GM19099 (cell line): Measurements from ENCODE around the gene KATNB1.

ENCODE experiments used
- POLR2A ChIP-seq: IDR thresholded peaks from 3 replicates; pipeline ENCODE4 v1.6.1; 2011; ENCODE audit warnings: low read depth; ENCODE audit not compliant: insufficient read length; ENCODE audit errors: extremely low read depth

KATNB1 gene

DNA sequence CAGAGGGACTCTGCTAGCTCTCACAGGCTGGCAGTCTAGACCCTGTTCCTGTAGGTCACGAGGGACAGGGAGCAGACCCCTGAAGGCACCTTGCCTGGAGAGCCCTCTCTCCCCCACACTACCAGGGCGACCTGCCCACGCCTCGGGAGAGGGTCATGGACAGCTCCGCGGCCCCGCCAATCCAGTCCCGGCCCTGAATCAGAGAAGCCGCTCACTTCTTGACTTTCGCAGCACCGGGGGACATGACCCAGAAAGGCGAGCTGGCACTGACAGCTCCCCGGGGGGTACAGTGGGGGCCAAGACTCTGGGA is 61.6 kb downstream of the KATNB1 start:
- TF ChIP-seq POLR2A = no peak

DNA sequence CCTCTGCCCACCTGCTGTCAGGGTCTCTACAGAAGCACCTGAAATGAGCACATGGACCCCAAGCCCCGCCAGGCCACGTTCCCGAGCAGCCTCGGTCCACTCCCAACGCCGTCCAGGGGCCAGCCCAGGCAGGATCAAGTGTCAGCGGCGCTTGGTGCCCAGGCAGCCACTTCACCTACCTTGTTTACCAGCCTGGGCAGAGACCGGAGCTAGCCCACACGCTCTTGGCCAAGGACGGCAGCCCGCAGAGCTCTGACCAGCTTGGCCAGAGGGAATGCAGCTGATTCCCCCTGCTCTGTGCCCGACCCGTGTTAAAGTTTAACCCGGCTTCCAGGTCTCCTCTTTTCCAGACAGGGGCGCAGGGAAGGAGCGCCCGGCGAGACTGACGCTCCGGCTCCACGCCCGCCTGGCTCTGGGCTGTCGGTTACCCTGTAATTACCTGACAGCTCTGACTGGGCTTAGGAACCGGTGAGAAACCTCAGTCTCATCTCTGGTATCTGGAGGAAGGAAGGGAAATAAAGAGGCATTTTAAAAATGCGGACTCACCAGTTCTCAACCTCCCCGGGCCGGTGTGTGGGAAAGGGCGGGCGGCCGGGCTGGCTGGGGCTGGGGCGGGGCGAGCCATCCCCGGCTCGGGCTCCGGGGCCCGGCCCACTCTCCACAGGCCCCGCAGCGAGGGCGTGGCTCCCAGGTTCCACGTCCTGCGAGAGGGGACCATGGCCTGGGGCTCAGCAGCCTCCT is 62.1 kb downstream of the KATNB1 start:
- TF ChIP-seq POLR2A = no peak

GRCh38 chr16:57798267-57798810 is 62.8 kb downstream of the KATNB1 start:
- no peak for TF ChIP-seq POLR2A

GRCh38 chr16:57798953-57799599 is 63.5 kb downstream of the KATNB1 start:
- TF ChIP-seq POLR2A = no peak

- no peak for TF ChIP-seq POLR2A
Observed at GRCh38 chr16:57799600-57800199, 64.1 kb downstream of the KATNB1 start.

DNA sequence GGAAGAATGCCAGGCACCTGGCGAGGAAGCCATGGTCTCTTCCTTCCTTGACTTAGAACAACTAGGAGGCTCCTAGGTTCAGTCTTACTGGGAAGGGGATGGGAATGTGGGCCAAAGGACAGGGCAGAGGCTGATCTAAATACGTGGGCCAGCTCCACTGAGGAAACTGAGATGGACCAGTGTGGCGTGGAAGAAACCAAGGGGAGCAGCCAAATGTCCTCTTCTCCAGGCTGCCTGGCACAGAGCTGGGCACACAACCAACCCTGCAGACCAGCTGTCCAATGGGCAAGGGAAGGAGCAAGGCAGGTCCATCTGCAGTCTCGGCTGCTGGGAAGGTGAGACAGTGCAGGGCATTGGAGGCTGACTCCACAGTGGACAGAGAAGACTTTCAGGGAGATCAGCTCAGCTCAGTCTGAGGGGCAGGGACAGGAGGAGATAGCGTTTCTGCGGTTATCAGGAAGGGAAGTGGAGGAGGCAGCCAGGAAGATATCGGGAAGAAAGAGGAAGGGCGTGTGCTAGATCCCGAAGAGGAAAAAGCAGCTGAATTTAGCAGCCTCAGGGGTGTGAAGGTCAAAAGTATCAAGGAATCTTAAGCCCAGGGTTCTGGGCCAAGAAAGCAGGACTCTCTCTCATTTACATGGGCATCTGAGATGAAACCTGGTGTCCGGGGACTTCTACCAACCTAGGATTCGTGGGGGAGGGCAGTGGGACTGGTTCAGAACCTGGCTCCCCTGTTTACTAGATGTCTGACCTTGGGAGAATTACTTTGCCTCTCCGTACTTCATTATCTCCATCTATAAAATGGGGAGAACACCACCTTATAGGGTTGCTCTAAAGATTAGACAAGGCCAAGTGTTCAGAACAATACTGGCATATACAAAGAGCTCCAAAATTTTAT is 64.9 kb downstream of the KATNB1 start:
- TF ChIP-seq POLR2A = no peak

GRCh38 chr16:57801098-57801808 is 65.7 kb downstream of the KATNB1 start:
- TF ChIP-seq POLR2A = no peak

DNA sequence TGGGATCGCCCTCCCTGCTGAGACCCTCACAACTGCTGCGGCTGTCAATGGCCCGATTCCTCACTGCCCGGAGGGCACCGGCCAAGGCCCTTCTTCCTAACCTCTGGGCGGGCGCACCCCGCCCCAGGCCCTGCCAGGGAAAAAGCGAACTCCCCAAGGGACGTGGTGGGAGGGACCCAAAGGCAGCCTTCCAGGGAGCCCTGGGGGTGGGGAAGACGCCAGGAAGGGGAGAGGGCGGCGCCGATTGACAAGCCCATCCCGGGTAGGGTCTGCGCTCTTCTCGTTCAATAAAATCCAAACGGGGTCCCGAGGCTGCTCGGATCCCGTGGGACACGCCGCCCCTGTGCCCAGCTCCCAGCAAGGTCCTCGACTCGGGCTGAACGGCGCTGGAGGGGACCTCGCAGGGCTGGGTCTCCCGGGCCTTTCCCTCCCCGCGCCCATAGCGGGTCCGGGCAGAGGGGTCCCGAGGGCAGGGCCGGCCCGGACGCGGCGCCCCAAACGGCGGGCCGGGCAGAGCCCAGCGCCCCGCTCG is 66.3 kb downstream of the KATNB1 start:
- TF ChIP-seq POLR2A = no peak

- TF ChIP-seq POLR2A = no peak
Observed at GRCh38 chr16:57802341-57803133, 67.0 kb downstream of the KATNB1 start, which contains the start of gene KIFC3. Gene KIFC3 (minus strand): TSS chr16:57802491. CDS start chr16:57798243, 4,248 bp downstream.

- no peak for TF ChIP-seq POLR2A
Observed at GRCh38 chr16:57803134-57803990, 67.8 kb downstream of the KATNB1 start.

DNA sequence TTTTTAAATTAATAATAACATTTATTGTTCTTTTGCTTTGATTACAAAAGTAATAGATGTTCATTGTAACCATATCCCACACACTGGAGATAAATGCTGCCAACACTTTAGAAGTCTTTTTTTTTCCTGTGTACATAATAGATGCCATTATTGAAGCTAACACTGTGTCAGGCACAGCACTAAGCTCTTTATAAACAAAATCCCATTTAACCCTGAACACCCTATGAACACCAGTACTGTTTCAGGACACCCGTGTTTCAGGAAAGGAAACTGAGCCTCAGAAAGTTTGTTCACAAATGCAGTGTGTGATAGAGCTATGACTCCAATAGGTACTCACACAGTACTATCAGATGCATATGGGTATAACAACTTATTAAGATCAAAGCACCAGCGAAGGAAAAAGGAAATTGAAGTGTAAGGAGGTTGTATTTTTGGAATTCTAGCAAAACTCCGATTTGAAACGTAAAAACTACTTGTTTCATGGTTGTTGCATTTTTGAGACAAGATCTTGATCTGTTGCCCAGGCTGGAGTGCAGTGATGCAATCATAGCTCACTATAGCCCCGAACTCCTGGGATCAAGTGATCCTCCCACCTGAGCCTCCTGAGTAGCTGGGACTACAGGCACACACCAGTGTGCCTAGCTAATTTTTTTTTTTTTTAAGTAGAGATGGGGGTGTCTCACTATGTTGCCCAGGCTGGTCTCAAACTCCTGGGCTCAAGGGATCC is 68.7 kb downstream of the KATNB1 start:
- TF ChIP-seq POLR2A = no peak

- TF ChIP-seq POLR2A = no peak
Observed at GRCh38 chr16:57805176-57805575, 69.6 kb downstream of the KATNB1 start.
